ENCODE data around the gene ZNF598.

The ZNF598 gene

GRCh38 chr16:2047330-2048115, 37.9 kb upstream of the ZNF598 start, which contains the start of the genes NTHL1 and TSC2:
TSS of gene NTHL1 (minus strand) at chr16:2047834. CDS start at chr16:2047823, 11 bp downstream.
TSS of gene TSC2 (plus strand) at chr16:2047985. CDS start at chr16:2048616, 631 bp downstream.
- Mint-ChIP-seq H3K27me3 (ENCODE audit: low read depth, poor library complexity) (peaks cover 3% of the 10 kb centered on the region), H3K36me3 (ENCODE audit: low read depth) (peaks cover 15% of the 10 kb centered on the region), H3K9me3 (no peaks in the 10 kb centered on the region), H3K27ac (no peak within 1 kb of the TSS), H3K4me3 (peak within 1 kb of the TSS; percentile 93), H3K4me1 (peaks cover 32% of the 10 kb centered on the region)
- TF ChIP-seq CTCF (IDR thresholded peaks at IDR 0.05) = no peak
- peak; percentile 96 for DNase-seq

GRCh38 chr16:2046893-2047329, 37.3 kb upstream of the ZNF598 start:
- no peak for DNase-seq
- peak overlapping the region; percentile 92 for H3K4me3 Mint-ChIP-seq
- no peaks in the 10 kb centered on the region for H3K9me3 Mint-ChIP-seq
- no peak overlapping the region for H3K27ac Mint-ChIP-seq
- peaks cover 3% of the 10 kb centered on the region for H3K27me3 Mint-ChIP-seq (ENCODE audit: low read depth, poor library complexity)
- peaks cover 13% of the 10 kb centered on the region for H3K36me3 Mint-ChIP-seq (ENCODE audit: low read depth)
- no peak for TF ChIP-seq CTCF (IDR thresholded peaks at IDR 0.05)
- peaks cover 32% of the 10 kb centered on the region for H3K4me1 Mint-ChIP-seq

GRCh38 chr16:2045965-2046892, 36.6 kb upstream of the ZNF598 start:
- no peak for DNase-seq
- peak overlapping the region; percentile 58 for H3K27ac Mint-ChIP-seq
- TF ChIP-seq CTCF (IDR thresholded peaks at IDR 0.05) = no peak

GRCh38 chr16:2044541-2044940, 34.9 kb upstream of the ZNF598 start:
- peaks cover 4% of the 10 kb centered on the region for H3K36me3 Mint-ChIP-seq (ENCODE audit: low read depth)
- TF ChIP-seq CTCF (IDR thresholded peaks at IDR 0.05) = no peak
- H3K27me3 Mint-ChIP-seq (ENCODE audit: low read depth, poor library complexity) = peaks cover 3% of the 10 kb centered on the region
- H3K27ac Mint-ChIP-seq = no peak overlapping the region
- H3K4me1 Mint-ChIP-seq = peaks cover 35% of the 10 kb centered on the region
- DNase-seq = no peak
- no peak overlapping the region for H3K4me3 Mint-ChIP-seq
- H3K9me3 Mint-ChIP-seq = no peaks in the 10 kb centered on the region

More at GRCh38 chr16:2045965-2046892, 36.6 kb upstream of the ZNF598 start:
- peaks cover 6% of the 10 kb centered on the region for H3K36me3 Mint-ChIP-seq (ENCODE audit: low read depth)
- peak overlapping the region; percentile 92 for H3K4me3 Mint-ChIP-seq
- peaks cover 3% of the 10 kb centered on the region for H3K27me3 Mint-ChIP-seq (ENCODE audit: low read depth, poor library complexity)
- H3K9me3 Mint-ChIP-seq = no peaks in the 10 kb centered on the region
- peaks cover 32% of the 10 kb centered on the region for H3K4me1 Mint-ChIP-seq

- DNase-seq = no peak
- no peak for TF ChIP-seq CTCF (IDR thresholded peaks at IDR 0.05)
- peaks cover 37% of the 10 kb centered on the region for H3K4me1 Mint-ChIP-seq
- peaks cover 4% of the 10 kb centered on the region for H3K36me3 Mint-ChIP-seq (ENCODE audit: low read depth)
- H3K4me3 Mint-ChIP-seq = no peak overlapping the region
- H3K27ac Mint-ChIP-seq = no peak overlapping the region
- no peaks in the 10 kb centered on the region for H3K9me3 Mint-ChIP-seq
- peaks cover 3% of the 10 kb centered on the region for H3K27me3 Mint-ChIP-seq (ENCODE audit: low read depth, poor library complexity)
Measured at GRCh38 chr16:2043667-2044451, 34.2 kb upstream of the ZNF598 start.

All from nephron progenitor cell (in vitro differentiated cells).